Frontal cortex (tissue), 4 donors: Measurements from ENCODE around the gene KIAA0513. TPM values are rescaled to one million over a fixed set of nuclear protein-coding genes. Genes with fewer than 3 reads are reported as not detected.

Experiments
- DNase-seq, 2 donors: peaks; one replicate each; pipeline ENCODE4 v3.0.0; 2012; ENCODE audit warnings: low spot score in 2 of 2
- FAIRE-seq: peaks from 2 replicates; lab custom pipeline; 2012; peaks lifted over from hg19 to GRCh38; lab: Jason Lieb, UNC
- total RNA-seq: library from RNA; depleted of rRNA; stranded (reverse); fragments of >200 nt; gene quantifications from one replicate; pipeline ENCODE4 v1.2.3, GENCODE V29; 2014
- donor health status: control.
- donor health status: control.
- donor health status: control.

KIAA0513 gene
- total RNA-seq, 1 donor from 2014 or later, result 55.8 TPM

DNA sequence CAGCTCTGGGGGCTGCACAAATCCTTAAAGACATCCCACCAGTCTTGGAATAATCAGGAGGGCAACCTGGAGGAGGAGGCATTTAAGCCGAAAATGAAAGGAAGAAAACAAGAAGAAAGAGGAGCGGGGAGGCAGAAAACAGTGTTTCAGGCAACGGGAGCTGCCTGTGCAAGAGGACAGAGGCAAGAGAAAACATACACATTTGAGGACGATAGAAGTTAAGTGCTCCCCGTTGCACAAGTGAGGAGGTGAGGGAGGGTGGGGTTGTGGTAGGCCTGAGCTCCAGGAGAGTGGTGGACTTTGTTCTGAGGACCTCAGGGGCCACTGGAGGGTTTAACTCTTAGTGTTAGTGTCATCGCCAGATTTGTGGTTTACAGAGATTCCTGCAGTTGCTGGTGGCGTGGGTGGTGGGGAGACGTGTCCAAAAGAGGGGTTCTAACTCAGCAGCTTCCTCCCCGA lies 112.3 kb downstream of the KIAA0513 start:
- DNase-seq, result no peak

DNA sequence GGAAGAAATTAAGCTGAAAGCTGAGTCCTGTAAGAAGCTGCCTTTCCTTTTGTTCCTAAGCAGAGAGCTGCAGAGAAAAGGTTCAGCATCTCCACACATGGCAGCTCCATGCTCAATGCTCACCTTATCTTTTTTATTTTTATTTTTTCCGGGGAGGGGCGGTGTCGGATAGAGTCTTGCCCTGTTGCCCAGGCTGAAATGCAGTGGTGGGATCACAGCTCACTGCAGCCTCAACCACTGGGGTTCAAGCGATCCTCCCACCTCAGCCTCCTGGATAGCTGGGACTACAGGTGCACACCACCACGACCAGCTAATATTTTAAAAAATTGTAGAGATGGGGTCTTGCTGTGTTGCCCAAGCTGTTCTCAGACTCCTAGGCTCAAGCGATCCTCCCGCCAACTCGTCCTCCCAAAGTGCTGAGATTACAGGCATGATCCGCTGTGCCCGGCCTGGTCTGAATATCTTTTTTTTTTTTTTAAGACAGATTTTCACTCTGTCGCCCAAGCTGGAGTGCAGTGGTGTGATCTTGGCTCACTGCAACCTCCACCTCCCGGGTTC lies 112.9 kb downstream of the KIAA0513 start:
- no peak for DNase-seq
- no peak for FAIRE-seq

More for the DNA sequence above, 112.3 kb downstream of the KIAA0513 start:
- no peak for FAIRE-seq

GRCh38 chr16:85141491-85142128 lies 114.0 kb downstream of the KIAA0513 start:
- FAIRE-seq (no peak), DNase-seq (no peak)

DNA sequence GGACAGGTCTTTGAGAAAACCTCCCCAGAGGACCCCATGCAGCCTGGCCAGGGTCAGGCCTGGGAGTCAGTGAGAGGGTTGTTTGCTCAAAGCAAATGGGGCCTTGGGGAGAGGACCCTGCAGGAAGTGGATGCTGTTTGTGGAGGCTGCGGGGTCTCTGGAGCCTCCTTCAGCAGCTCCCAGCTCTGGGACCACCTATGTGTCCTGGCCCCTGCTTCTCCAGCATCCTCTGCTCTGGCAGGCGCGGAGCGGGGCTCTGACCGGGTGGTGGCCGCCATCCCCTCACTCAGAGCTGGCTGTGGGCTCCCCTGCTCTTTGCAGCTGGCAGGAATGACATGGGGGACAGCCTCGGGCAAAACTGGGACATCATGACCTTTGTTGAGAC lies 114.5 kb downstream of the KIAA0513 start:
- FAIRE-seq (no peak), DNase-seq (no peak)

DNA sequence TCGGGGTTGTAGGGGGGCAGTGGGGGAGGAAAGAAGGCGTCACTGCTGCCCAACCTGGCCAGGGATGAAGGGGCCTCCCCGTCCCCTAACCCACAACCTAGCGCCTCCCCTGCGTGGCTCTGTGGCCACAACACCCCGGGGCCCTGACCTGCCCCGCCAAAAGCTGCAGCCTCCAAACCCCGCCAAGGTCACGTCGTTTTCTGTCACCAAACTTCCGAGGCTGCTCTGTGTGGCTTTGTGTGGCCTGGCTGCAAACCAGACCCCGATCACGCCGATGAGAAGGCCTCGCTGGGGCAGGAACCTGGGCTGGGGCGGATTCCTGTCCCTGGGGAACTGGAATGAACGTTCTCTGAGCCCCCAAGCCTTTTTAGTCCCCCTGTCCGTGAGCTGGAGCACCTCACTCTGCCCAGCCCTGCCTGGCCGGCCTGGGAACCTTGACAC lies 115.2 kb downstream of the KIAA0513 start:
- DNase-seq (no peak), FAIRE-seq (no peak)

Other genes with a start within 250 kb of the KIAA0513 start
- gene CRISPLD2, start 207.8 kb upstream of the KIAA0513 start, total RNA-seq, result 3.3 TPM
- gene ZDHHC7, start 16.3 kb upstream of the KIAA0513 start, total RNA-seq, result 19.6 TPM
- gene CIBAR2, start 84.7 kb downstream of the KIAA0513 start, total RNA-seq, result 0.41 TPM